ENCODE measurements around the gene NEAT1.
A peak's percentile ranks its signal among the peaks of the same experiment; 100 is the strongest.

GRCh38 chr11:65429724-65430405 is 7.3 kb downstream of the NEAT1 start:
- no peak for TF ChIP-seq CTCF (IDR thresholded peaks at IDR 0.05 in 4 of 5, conservative IDR thresholded peaks at IDR 0.05 in 1 of 5)
- TF ChIP-seq POLR2A (IDR thresholded peaks at IDR 0.05) = peak in 1 of 2 donors; percentile 55

Measured in gastrocnemius medialis (tissue), 4 donors.